Gastrocnemius medialis (tissue), 4 donors: ENCODE measurements around the gene IL20RB.

Experiments
- CTCF ChIP-seq, 5 experiments: fragments of 450-650 bp in 3 of 5; fragments of 200-600 bp in 2 of 5; sonication (generic) in 2 of 5; IDR thresholded peaks in 4 of 5; conservative IDR thresholded peaks in 1 of 5; 1 replicate in 4 of 5; 2 replicates in 1 of 5; pipeline ENCODE4 v1.5.1; 2016 to 2019; ENCODE audit warnings: antibody characterized with exemption in 5 of 5, mild to moderate bottlenecking in 3 of 5, moderate library complexity in 3 of 5
- POLR2A ChIP-seq, 2 donors: fragments of 450-650 bp; IDR thresholded peaks; one replicate each; pipeline ENCODE4 v1.6.1; 2017; ENCODE audit warnings: antibody characterized with exemption in 2 of 2, mild to moderate bottlenecking in 2 of 2, moderate library complexity in 2 of 2

GRCh38 chr3:136950623-136951022, 7.2 kb upstream of the IL20RB start:
- TF ChIP-seq POLR2A (IDR thresholded peaks at IDR 0.05) = no peak
- TF ChIP-seq CTCF (IDR thresholded peaks at IDR 0.05 in 4 of 5, conservative IDR thresholded peaks at IDR 0.05 in 1 of 5) = no peak
